Osteocyte (in vitro differentiated cells): ENCODE results near the gene NRG3. TPM values are rescaled to one million over a fixed set of nuclear protein-coding genes. Genes with fewer than 3 reads are reported as not detected.

Experiments
- DNase-seq: peaks from one replicate; pipeline ENCODE4 v3.0.0; 2021; ENCODE audit warnings: mixed read lengths; ENCODE audit not compliant: unreplicated experiment; ENCODE audit errors: extremely low spot score
- H3K27ac Mint-ChIP-seq: one replicate; pipeline ENCODE4 v1.8.0; 2021; ENCODE audit warnings: mild to moderate bottlenecking, mixed read lengths; ENCODE audit not compliant: unreplicated experiment
- H3K27me3 Mint-ChIP-seq: one replicate; pipeline ENCODE4 v1.8.0; 2021; ENCODE audit warnings: mixed read lengths; ENCODE audit not compliant: unreplicated experiment
- H3K36me3 Mint-ChIP-seq: one replicate; pipeline ENCODE4 v1.8.0; 2021; ENCODE audit warnings: mixed read lengths; ENCODE audit not compliant: unreplicated experiment
- H3K4me1 Mint-ChIP-seq: one replicate; pipeline ENCODE4 v1.8.0; 2021; ENCODE audit warnings: mixed read lengths; ENCODE audit not compliant: unreplicated experiment
- H3K4me3 Mint-ChIP-seq: one replicate; pipeline ENCODE4 v1.8.0; 2021; ENCODE audit warnings: mild to moderate bottlenecking, moderate library complexity, mixed read lengths; ENCODE audit not compliant: unreplicated experiment
- H3K9me3 Mint-ChIP-seq: one replicate; pipeline ENCODE4 v1.8.0; 2021; ENCODE audit warnings: mixed read lengths; ENCODE audit not compliant: unreplicated experiment
- total RNA-seq: library from RNA; stranded (reverse); gene quantifications from 2 replicates; pipeline ENCODE4 v1.2.1, GENCODE V29; 2021
- TF ChIP-seq, protein P1 (sequence below): fragments of 200-600 bp; sonication (generic); IDR thresholded peaks from 2 replicates; pipeline ENCODE4 v1.5.0; 2021; ENCODE audit warnings: antibody characterized with exemption, mild to moderate bottlenecking, moderate library complexity

The NRG3 gene
- total RNA-seq, 1 donor from 2014 or later: not detected

DNA sequence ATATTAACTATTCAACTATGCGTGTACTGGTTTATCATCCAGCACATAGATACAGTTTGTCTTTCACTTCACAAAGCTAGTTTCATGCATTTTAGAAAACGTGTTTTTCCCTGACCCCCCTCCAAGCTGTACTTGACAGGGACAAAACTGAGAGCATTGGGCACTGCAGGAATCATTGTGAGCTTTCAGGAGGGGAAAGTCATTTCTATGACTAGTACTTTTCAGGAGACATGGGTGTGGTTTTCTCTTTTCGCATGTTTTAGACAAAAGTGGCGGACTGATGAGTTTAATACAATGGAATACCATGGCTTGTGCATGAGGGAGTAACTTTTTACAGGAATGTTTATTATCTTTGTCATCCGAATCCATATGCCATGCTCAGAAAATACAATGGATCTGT is 42.7 kb downstream of the NRG3 start:
- no peaks in the 10 kb centered on the region for H3K36me3 Mint-ChIP-seq
- no peak overlapping the region for H3K4me3 Mint-ChIP-seq
- no peaks in the 10 kb centered on the region for H3K27me3 Mint-ChIP-seq
- no peak for DNase-seq
- no peaks in the 10 kb centered on the region for H3K9me3 Mint-ChIP-seq
- no peaks in the 10 kb centered on the region for H3K4me1 Mint-ChIP-seq
- TF ChIP-seq, protein P1, sequence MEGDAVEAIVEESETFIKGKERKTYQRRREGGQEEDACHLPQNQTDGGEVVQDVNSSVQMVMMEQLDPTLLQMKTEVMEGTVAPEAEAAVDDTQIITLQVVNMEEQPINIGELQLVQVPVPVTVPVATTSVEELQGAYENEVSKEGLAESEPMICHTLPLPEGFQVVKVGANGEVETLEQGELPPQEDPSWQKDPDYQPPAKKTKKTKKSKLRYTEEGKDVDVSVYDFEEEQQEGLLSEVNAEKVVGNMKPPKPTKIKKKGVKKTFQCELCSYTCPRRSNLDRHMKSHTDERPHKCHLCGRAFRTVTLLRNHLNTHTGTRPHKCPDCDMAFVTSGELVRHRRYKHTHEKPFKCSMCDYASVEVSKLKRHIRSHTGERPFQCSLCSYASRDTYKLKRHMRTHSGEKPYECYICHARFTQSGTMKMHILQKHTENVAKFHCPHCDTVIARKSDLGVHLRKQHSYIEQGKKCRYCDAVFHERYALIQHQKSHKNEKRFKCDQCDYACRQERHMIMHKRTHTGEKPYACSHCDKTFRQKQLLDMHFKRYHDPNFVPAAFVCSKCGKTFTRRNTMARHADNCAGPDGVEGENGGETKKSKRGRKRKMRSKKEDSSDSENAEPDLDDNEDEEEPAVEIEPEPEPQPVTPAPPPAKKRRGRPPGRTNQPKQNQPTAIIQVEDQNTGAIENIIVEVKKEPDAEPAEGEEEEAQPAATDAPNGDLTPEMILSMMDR: no peak
- H3K27ac Mint-ChIP-seq: no peak overlapping the region

DNA sequence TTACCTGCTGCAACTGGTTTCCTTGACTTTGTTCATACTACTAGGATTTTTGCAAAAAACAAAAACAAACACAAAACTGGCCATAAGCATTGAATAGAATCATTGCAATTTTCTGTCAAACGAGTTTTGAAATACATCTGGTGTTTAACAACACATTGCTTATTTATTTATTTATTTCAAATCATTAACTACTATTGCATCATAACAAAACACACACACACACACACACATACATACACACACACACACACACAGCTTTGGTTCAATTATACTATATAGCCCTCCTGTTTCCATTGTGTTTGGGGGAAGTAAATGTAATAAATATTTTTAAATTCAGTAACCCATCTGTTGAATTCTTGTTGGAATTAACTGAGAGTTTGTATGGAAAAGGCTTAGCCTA is 43.8 kb downstream of the NRG3 start:
- TF ChIP-seq, protein P1: no peak
- Mint-ChIP-seq H3K27ac (no peak overlapping the region), H3K4me1 (no peaks in the 10 kb centered on the region), H3K36me3 (no peaks in the 10 kb centered on the region), H3K4me3 (no peak overlapping the region), H3K27me3 (no peaks in the 10 kb centered on the region), H3K9me3 (no peaks in the 10 kb centered on the region)
- no peak for DNase-seq

DNA sequence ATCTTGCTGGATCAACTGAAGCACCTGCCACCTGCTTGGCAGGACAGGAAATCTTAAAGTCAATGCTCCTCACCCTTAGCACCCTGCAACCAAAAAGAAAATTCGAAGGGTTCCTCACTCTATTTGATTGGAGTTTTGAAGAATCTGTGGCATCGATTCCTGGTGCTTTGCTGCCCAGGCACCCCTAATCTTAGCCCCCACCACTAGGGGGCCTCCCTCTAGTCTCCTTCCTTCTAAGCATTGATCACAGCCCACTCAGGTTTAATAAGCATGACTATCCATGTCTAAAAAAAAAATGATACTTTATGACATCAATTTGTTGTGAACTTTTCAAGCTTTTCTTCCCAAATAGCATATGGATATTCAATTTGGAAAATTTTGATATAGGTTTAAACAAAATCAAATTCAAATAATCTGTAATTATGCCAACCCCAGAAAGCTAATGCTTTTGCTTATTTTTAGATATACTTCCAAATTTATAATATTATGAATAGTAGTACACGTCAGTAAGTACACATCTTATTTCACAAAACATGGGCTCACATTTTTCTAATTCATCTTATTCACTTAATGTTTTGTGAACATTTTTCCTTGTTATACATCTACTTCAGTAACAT is 45.3 kb downstream of the NRG3 start:
- Mint-ChIP-seq H3K9me3 (peaks cover 8% of the 10 kb centered on the region), H3K4me1 (no peaks in the 10 kb centered on the region), H3K36me3 (no peaks in the 10 kb centered on the region), H3K4me3 (no peak overlapping the region), H3K27me3 (no peaks in the 10 kb centered on the region), H3K27ac (no peak overlapping the region)
- DNase-seq: no peak
- TF ChIP-seq, protein P1: no peak

DNA sequence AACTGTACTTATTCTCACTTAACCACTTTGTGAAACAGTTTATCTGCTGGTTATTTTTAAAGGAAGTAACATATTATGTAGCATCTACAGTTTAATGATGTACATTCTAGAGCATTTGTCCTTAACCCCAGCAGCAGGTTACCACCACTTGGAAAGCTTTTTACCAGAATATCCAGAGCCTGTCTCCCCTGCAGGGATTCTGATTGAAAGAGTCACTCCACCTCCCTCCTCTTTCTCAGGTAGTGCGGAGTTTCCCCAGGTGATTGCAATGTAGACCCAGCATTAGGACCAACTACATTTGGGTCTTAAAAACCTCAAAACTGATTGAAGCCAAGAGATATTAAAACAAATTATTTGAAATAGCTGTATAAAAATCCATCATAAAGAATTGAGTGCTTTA is 53.1 kb downstream of the NRG3 start:
- H3K4me1 Mint-ChIP-seq: no peaks in the 10 kb centered on the region
- H3K36me3 Mint-ChIP-seq: no peaks in the 10 kb centered on the region
- H3K27me3 Mint-ChIP-seq: no peaks in the 10 kb centered on the region
- TF ChIP-seq, protein P1: no peak
- DNase-seq: no peak
- H3K27ac Mint-ChIP-seq: no peak overlapping the region
- H3K4me3 Mint-ChIP-seq: no peak overlapping the region
- peaks cover 8% of the 10 kb centered on the region for H3K9me3 Mint-ChIP-seq

DNA sequence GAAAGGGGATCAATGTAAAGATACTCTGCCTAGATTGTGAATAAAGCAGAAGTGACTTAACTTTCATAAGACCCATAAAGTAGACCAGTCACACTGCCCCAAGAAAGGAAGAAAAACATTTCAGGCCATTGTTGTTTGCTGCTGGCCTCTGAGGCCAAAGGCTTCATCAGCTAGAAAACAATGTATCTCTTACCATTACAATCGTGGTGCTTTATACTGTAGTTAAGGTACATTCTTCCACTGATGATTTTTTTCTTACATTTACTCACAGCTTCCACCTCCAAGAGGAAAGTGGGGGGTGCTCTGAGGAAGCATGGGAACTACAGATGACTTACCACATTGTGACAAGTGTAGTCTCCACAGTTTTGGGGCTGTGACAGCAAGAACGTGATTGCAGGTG is 68.6 kb downstream of the NRG3 start:
- peaks cover 20% of the 10 kb centered on the region for H3K9me3 Mint-ChIP-seq
- no peak overlapping the region for H3K4me3 Mint-ChIP-seq
- H3K4me1 Mint-ChIP-seq: no peaks in the 10 kb centered on the region
- no peaks in the 10 kb centered on the region for H3K36me3 Mint-ChIP-seq
- H3K27ac Mint-ChIP-seq: no peak overlapping the region
- no peak for DNase-seq
- TF ChIP-seq, protein P1: no peak
- H3K27me3 Mint-ChIP-seq: no peaks in the 10 kb centered on the region
